Astrocyte (in vitro differentiated cells and primary cell): ENCODE results near the gene HSPB7. TPM values are rescaled to one million over a fixed set of nuclear protein-coding genes. Genes with fewer than 3 reads are reported as not detected.

ENCODE experiments used
- DNase-seq: peaks from one replicate; pipeline ENCODE4 v3.0.0-alpha.2; 2010; ENCODE audit warnings: low read depth
- FAIRE-seq: peaks from 2 replicates; lab custom pipeline; 2011; peaks lifted over from hg19 to GRCh38; lab: Jason Lieb, UNC
- H2AFZ ChIP-seq: 2 replicates; pipeline ENCODE4 v1.6.0; 2012; ENCODE audit warnings: low read depth, low read length, inconsistent platforms
- H3K27ac ChIP-seq: 2 replicates; pipeline ENCODE4 v1.5.1; 2011; ENCODE audit warnings: low read depth, low read length, inconsistent platforms
- H3K27me3 ChIP-seq: 2 replicates; pipeline ENCODE4 v1.6.0; 2011; ENCODE audit warnings: low read length, inconsistent platforms; ENCODE audit not compliant: insufficient read depth
- H3K36me3 ChIP-seq: 2 replicates; pipeline ENCODE4 v1.5.1; 2011; ENCODE audit warnings: low read length, inconsistent platforms; ENCODE audit not compliant: insufficient read depth
- H3K4me1 ChIP-seq: 2 replicates; pipeline ENCODE4 v1.5.1; 2011; ENCODE audit warnings: low read length, inconsistent platforms; ENCODE audit not compliant: insufficient read depth
- H3K4me2 ChIP-seq: 2 replicates; pipeline ENCODE4 v1.6.0; 2012; ENCODE audit warnings: low read length, inconsistent platforms
- H3K4me3 ChIP-seq: 2 replicates; pipeline ENCODE4 v1.5.1; 2011; ENCODE audit warnings: low read depth, mild to moderate bottlenecking, low read length, inconsistent platforms; ENCODE audit not compliant: insufficient read depth
- H3K79me2 ChIP-seq: 2 replicates; pipeline ENCODE4 v1.6.0; 2012; ENCODE audit warnings: mild to moderate bottlenecking, low read length, inconsistent platforms; ENCODE audit not compliant: insufficient read depth
- H3K9ac ChIP-seq: 2 replicates; pipeline ENCODE4 v1.6.0; 2012; ENCODE audit warnings: mild to moderate bottlenecking, low read length, inconsistent platforms
- H3K9me3 ChIP-seq: 2 replicates; pipeline ENCODE4 v1.5.1; 2012; ENCODE audit warnings: low read depth, mild to moderate bottlenecking, low read length, inconsistent platforms; ENCODE audit not compliant: insufficient read depth
- H4K20me1 ChIP-seq: 2 replicates; pipeline ENCODE4 v1.6.0; 2012; ENCODE audit warnings: low read length, inconsistent platforms; ENCODE audit not compliant: insufficient read depth
- H3K27ac Mint-ChIP-seq: one replicate; pipeline ENCODE4 v1.8.0; 2021; ENCODE audit warnings: mild to moderate bottlenecking, mixed read lengths; ENCODE audit not compliant: unreplicated experiment
- H3K27me3 Mint-ChIP-seq: one replicate; pipeline ENCODE4 v1.8.0; 2021; ENCODE audit warnings: low read depth, mixed read lengths; ENCODE audit not compliant: unreplicated experiment
- H3K36me3 Mint-ChIP-seq: one replicate; pipeline ENCODE4 v1.8.0; 2021; ENCODE audit warnings: low read depth, mixed read lengths; ENCODE audit not compliant: unreplicated experiment
- H3K4me1 Mint-ChIP-seq: one replicate; pipeline ENCODE4 v1.8.0; 2021; ENCODE audit warnings: low read depth, mixed read lengths; ENCODE audit not compliant: unreplicated experiment
- H3K4me3 Mint-ChIP-seq: one replicate; pipeline ENCODE4 v1.8.0; 2021; ENCODE audit warnings: mild to moderate bottlenecking, moderate library complexity, mixed read lengths; ENCODE audit not compliant: unreplicated experiment
- H3K9me3 Mint-ChIP-seq: one replicate; pipeline ENCODE4 v1.8.0; 2021; ENCODE audit warnings: mild to moderate bottlenecking, mixed read lengths; ENCODE audit not compliant: unreplicated experiment
- CTCF ChIP-seq: IDR thresholded peaks from 2 replicates; pipeline ENCODE4 v1.5.1; 2011; ENCODE audit warnings: low read depth, mild to moderate bottlenecking, inconsistent platforms, low read length, moderate library complexity; ENCODE audit not compliant: insufficient read depth
- EZH2 ChIP-seq: IDR thresholded peaks from 2 replicates; pipeline ENCODE4 v1.6.1; 2012; ENCODE audit warnings: mild to moderate bottlenecking, low read length, inconsistent platforms; ENCODE audit not compliant: insufficient read depth
- total RNA-seq: library from RNA; stranded (reverse); gene quantifications from 2 replicates; pipeline ENCODE4 v1.2.1, GENCODE V29; 2021

Gene HSPB7
- total RNA-seq, 1 donor from 2014 or later, result 0.45 TPM

DNA sequence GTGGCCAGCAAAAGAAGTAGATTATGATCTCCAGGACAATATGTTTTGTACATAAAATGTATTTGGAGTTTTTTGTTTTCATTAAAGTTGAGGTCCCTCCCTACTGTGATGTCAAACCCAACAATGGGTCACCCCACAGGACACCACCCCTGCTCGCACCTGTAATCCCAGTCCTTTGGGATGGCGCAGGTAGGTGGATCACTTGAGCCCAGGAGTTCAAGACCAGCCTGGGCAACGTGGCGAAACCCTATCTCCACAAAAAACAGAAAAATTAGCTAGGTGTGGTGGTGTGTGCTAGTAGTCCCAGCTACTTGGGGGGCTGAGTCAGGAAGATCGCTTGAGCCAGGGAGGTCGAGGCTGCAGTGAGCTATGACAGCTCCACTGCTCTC, 50.9 kb downstream of the HSPB7 start:
- H3K27ac Mint-ChIP-seq, result no peak overlapping the region
- peaks cover 19% of the 10 kb centered on the region for H3K4me1 Mint-ChIP-seq
- peaks cover 31% of the 10 kb centered on the region for H3K36me3 Mint-ChIP-seq
- H3K9me3 Mint-ChIP-seq, result peaks cover 4% of the 10 kb centered on the region
- DNase-seq (no peak), FAIRE-seq (no peak)
- H3K27me3 Mint-ChIP-seq, result no peaks in the 10 kb centered on the region
- Histone ChIP-seq H2AFZ (no peak overlapping the region), H3K9me3 (no peaks in the 10 kb centered on the region), H3K27ac (no peak overlapping the region), H3K4me3 (no peak overlapping the region), H3K4me2 (no peak overlapping the region), H3K4me1 (peaks cover 17% of the 10 kb centered on the region), H3K36me3 (peaks cover 9% of the 10 kb centered on the region), H3K27me3 (no peaks in the 10 kb centered on the region), H3K9ac (no peak overlapping the region), H4K20me1 (peaks cover 58% of the 10 kb centered on the region), H3K79me2 (peaks cover 87% of the 10 kb centered on the region)
- H3K4me3 Mint-ChIP-seq, result peak overlapping the region; percentile 45
- TF ChIP-seq EZH2 (no peak), CTCF (no peak)

- Histone ChIP-seq H2AFZ (no peak overlapping the region), H3K9ac (peak overlapping the region; percentile 58), H4K20me1 (peaks cover 54% of the 10 kb centered on the region), H3K4me3 (no peak overlapping the region), H3K27me3 (no peaks in the 10 kb centered on the region), H3K9me3 (no peaks in the 10 kb centered on the region), H3K4me1 (peaks cover 17% of the 10 kb centered on the region), H3K27ac (peak overlapping the region; percentile 56), H3K79me2 (peaks cover 88% of the 10 kb centered on the region), H3K36me3 (peaks cover 5% of the 10 kb centered on the region), H3K4me2 (peak overlapping the region; percentile 52)
- TF ChIP-seq EZH2 (no peak), CTCF (no peak)
- peaks cover 4% of the 10 kb centered on the region for H3K9me3 Mint-ChIP-seq
- H3K27ac Mint-ChIP-seq, result peak overlapping the region; percentile 62
- H3K4me1 Mint-ChIP-seq, result peaks cover 19% of the 10 kb centered on the region
- FAIRE-seq (no peak), DNase-seq (peak; percentile 34)
- H3K4me3 Mint-ChIP-seq, result no peak overlapping the region
- peaks cover 31% of the 10 kb centered on the region for H3K36me3 Mint-ChIP-seq
- no peaks in the 10 kb centered on the region for H3K27me3 Mint-ChIP-seq
Observed at GRCh38 chr1:15966081-15966955, 51.5 kb downstream of the HSPB7 start.

GRCh38 chr1:15965228-15965767, 52.5 kb downstream of the HSPB7 start:
- TF ChIP-seq CTCF (no peak), EZH2 (no peak)
- H3K4me2 ChIP-seq, result peak overlapping the region; percentile 52
- peaks cover 62% of the 10 kb centered on the region for H4K20me1 ChIP-seq
- H2AFZ ChIP-seq, result no peak overlapping the region
- H3K79me2 ChIP-seq, result peaks cover 93% of the 10 kb centered on the region
- peaks cover 17% of the 10 kb centered on the region for H3K4me1 ChIP-seq
- H3K27ac ChIP-seq, result peak overlapping the region; percentile 56
- peaks cover 31% of the 10 kb centered on the region for H3K36me3 Mint-ChIP-seq
- FAIRE-seq, result no peak
- no peaks in the 10 kb centered on the region for H3K27me3 Mint-ChIP-seq
- no peaks in the 10 kb centered on the region for H3K27me3 ChIP-seq
- H3K4me3 Mint-ChIP-seq, result no peak overlapping the region
- DNase-seq, result peak; percentile 83
- peaks cover 19% of the 10 kb centered on the region for H3K4me1 Mint-ChIP-seq
- peak overlapping the region; percentile 58 for H3K9ac ChIP-seq
- no peak overlapping the region for H3K4me3 ChIP-seq
- peaks cover 5% of the 10 kb centered on the region for H3K36me3 ChIP-seq
- peaks cover 4% of the 10 kb centered on the region for H3K9me3 Mint-ChIP-seq
- no peak overlapping the region for H3K27ac Mint-ChIP-seq
- no peaks in the 10 kb centered on the region for H3K9me3 ChIP-seq
